NCI-H1417 (cell line): ENCODE results near the gene GAN.
"Not testable (repeated sequence)": the region's sequence is repeated elsewhere in the genome, so short reads cannot be mapped to it uniquely, and the experiment has no call there.

Experiments used
- DNase-seq, 3 experiments: peaks; one replicate each; lab custom pipeline; 2025; lab: John Stamatoyannopoulos, UW

GAN gene

DNA sequence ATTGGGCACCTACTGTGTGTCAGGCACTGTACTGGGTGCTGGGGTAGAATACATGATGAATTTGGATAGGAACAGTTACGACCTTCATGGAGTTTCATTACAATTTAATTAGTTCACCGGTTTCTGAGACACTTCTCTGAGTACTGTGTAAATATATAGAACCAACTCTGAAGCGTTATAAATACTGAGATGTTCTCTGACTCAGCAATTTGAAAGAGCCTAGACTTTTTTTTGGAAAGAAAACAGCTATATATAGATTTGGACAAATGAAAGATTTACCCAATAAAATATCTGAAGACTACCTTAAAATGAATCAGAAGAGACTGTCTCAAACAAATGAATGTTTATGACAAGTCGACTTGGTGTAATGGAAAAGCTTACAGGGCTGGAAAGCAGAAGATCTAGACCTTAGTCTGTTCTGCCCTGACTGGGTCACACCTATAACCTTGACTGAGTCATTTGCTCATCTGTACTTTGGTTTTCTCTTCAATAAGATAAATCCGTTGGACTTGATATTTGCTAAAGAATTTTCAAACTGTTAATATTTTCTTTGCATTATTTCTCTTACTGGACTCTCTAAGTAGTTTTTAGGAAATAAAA is 4.6 kb upstream of the GAN start:
- no peak for DNase-seq

DNA sequence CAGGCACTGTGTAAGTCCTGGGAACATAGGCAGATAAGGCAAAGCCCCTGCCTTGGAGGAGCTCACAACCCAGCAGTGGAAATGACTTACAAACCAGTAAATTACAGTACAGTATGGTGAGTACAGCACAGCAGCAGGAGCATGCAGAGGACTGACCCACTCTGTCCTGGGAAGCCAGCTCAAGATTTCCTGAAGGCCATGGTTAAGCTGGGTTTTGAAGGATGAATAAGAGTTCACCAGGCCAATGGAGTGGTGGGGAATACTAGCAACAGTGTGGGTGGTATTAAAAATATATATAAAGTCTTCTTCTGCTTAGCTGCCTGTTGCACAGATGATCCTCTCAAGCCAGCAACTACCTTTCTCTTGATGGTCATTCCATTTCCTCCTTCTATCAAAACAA is 3.0 kb upstream of the GAN start:
- DNase-seq, result no peak

DNA sequence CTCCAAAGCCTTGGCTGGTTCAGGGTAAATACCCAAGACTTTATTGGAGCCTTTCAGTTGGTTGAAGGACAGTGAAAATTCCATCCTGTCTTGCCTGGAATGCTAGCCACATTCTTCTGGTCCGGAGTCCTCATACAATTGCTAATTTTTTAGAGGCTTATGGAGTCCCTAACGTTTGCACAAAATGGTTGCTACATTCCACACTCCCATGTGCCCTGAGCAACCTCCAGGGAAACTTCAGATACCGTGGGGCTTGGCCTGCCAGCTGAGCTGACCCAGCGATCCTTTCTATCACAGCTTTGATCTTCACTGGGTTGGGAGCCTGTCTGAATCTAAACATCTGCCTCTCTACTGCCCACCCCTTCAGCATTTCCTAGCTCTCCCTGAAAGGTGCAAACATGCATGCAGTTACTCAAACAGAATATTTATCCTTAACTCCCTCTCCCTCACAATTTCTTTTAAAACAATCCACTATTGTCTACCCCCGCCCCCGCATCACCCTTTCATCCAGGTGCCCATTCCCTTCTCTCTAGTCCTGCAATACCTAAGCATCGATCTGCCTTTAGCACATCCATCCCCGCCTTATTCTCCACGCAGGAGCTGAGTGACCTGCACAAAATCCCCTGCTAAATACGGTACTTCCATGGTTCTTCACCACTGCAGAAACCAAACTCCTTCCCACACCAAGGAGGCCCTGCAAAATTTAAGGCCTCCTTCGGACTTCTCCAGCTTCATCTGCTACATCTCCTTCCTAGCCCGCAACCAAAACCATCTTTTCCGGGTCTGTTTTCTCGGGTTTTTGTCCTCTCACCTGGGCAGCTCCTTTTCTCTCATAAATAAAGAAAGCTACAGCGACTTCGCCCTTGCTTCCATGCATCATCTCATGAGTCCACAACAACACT is 810 bp upstream of the GAN start:
- DNase-seq, result peak in 1 of 3 experiments; percentile 35

DNA sequence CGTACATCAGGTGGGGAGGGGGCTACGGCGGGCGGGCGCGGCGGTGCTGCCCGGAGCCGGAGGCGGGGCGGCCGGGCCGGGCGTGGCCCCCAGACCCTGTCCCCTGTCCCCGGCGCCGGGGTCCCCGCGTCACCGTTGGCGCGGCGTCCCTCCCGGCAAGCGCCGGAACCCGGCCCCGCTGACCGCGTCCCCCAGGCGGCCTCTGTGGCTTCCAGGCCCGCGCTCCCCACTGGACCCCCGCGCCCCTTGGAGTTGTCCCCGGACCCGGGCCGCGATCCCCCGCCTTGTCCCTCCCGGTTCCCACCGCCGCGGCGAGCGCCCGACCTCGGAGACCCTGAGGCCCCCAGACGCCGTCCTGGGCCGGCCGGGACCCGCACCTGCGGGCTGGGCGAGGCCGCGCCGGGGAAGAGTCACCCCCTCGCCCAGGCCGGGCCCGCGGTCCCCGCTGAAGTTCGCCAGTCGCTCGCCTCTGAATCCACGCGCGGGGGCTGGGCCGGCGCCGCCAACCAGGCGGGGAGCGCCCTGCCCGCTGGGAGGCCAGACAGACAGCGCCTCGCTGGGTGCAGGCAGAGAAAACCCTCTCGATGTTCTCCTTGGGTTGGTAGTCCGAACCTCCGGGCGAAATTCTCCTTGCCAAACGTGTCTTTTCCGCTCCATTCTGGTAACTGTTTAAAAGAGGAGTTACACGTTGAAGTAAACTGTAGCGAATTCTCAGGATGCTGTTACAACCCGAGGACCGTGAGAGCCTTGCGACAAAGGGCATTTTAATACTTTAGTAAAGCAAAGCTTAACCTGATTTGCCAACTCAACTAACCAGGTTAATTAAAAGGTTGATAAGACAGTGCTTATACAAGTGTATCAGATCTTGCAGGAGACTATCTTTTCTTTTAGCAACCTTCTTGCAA is 761 bp downstream of the GAN start:
- peak in 2 of 3 experiments; percentile 57 for DNase-seq

DNA sequence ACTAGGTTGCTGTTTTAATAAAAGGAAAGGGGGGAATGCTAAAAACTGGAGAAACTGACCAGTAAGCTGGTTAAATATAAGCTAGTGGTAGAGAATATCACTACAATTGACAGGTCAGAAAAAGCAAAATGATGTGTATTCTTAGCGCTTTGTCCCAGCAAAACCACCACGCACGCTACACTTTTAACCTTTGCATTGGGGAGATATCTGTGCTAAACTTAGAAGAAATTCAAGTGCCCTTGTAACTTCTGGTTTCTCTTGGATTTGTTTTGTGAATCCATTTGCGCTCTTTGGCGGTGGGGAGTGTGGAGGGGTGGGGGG is 1.4 kb downstream of the GAN start:
- no peak for DNase-seq

DNA sequence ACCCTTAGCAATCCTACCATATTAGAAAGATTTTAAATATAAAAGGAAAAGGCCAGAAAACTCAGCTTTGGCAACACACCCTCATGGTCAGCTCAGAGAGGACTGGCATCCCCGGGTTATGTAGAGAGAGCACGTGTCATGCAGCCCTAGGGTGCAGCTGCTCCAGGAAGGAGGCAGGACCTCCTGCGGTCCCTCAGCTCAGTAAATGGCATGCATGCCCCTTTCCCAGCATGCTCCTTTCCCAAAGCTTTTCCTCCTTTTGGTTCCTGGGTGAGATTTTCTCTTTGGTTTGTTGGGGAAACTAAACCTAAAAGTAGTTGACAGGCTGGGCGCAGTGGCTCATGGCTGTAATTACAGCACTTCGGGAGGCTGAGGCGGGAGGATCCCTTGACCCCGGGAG is 3.9 kb downstream of the GAN start:
- peak in 1 of 3 experiments; percentile 3 for DNase-seq

DNA sequence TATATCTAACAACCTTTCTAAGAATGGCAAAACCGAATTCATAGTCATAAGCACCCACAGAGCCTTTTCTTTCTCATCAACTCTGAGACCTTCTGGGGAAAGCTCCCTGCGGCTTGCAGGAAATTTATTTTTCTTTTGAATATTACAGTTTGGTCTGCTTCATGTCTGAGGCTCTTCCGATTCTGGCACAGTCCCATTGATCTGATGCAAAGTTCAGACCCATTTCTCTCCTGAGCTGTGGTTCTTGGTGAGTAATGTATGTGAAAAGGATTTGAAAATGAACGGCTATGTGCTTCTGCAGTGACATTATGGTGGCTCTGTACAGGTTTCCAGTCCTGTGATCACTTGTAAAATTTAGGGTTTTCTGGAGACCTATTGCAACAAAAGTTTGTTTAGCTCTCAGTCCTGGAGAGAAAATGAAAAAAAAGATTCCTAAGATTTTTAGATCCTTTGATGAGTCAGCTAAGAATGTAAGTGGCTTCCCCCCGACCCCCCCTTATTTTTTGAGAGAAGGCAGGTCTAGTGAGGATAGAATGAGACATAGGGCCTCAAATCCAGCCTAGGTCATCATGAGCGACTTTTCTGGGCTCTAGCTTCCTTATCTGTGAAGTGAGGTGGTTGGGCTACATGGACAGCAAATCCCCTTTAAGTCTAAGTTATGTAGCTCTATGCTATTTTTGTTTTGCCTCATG is 4.6 kb downstream of the GAN start:
- DNase-seq, result no peak

DNA sequence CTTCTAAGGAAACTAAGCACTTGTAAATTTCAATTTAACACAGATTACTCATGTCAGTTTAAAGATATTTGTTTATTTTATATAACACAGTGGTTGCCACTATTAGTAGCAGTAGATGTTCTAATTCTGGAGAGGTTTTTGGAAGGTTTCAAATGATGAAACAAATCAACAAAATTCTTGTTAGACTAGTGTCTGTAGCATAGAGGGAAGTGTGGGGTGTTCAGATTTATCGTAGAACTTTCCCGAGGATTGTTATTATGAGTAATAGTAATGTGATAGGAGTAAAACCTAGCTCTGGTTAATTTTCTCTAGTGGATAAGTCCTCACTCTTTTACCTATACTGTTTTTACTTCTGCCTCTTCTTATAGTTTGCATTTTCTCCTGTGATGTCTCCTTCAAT is 6.3 kb downstream of the GAN start:
- no peak for DNase-seq

DNA sequence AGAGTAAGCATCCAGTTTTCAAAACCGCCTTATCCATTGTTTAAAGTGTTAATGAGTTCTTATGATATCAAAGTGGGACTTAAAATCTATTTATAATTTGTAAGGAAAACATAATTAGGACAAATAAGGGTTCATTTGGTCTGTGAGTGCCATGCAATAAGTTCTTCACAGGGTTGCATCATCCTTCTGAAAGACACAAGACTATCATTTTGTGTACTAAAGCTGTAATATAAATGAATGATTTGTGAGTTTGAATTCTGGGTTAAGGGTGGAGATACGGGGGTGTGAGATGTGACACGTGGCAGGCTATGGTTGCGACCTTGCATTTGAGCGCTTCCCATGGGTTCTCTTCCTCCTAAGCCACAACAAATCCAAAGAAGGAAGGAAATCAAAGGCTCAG is 6.8 kb downstream of the GAN start:
- no peak for DNase-seq

DNA sequence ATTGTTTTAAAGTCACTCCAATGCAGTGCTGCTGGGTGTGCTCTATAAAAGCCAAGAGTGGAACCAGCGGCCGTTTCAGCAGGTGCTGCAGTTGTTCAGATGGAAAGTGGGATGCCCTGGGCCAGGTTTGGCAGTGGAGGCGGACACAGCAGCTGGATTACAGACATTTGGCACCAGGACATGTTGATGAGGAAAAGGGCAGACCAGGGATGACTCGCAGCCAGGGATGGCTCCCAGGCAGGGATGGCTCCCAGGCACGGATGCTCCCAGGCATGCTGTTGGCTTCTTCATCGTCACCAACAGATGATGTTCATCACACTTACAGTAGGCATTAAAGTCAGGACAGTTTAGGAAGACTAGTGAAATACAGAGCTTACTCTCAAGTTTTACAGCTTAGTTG is 10.0 kb downstream of the GAN start:
- DNase-seq, result no peak

DNA sequence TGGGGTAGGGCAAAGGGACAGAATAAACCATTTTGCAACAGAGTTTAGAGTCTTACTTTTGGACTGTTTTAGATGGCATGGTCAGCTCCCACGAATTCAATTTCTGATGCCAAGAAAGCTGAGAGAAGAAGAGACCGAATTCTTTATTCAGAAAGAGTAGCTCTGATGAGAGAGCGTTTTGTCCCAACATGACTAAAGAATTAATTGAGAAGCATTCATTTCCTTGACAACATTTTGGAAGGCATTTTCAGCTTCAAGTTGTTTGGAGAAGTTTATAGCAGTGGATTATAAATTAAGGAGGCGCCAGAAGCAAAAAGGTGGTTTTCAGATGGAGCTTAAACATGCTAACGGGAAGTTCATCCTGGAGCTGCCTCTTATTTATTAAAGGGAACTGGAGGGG is 12.2 kb downstream of the GAN start:
- no peak for DNase-seq

DNA sequence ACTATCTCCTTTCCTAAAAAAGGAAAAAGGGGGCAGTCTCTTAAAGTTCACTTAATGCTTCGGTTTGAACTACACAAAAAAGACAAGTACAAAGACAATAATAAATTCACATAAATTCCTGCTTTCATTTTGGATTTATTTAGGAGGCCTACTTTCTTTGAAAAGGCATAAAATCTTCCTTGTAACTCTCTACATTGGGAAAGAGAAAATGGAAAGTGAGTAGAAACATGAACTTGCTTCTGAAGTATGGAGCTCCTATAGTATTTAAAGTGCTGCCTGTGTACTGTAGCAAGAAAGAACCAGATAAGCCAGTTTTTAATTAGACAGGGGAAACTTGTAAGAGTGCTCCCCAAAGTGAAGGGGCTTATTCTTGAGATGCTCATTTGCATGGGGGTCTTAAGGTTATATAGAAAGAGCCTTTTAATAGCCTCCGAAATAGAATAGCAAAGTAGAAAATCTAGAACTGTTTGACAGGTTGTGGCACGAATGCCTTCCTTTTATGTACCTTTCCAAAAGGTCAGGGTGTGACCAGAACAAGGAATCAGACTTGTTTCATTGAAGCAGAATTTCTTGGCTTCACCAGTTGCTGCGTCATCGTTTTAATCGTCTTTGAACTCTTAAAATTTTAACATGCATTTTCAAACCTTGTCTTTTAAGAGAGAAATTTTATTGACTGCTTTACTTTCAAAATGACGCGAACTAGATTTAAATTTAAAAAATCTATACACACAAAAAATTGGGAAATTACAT is 12.9 kb downstream of the GAN start:
- DNase-seq, result no peak

DNA sequence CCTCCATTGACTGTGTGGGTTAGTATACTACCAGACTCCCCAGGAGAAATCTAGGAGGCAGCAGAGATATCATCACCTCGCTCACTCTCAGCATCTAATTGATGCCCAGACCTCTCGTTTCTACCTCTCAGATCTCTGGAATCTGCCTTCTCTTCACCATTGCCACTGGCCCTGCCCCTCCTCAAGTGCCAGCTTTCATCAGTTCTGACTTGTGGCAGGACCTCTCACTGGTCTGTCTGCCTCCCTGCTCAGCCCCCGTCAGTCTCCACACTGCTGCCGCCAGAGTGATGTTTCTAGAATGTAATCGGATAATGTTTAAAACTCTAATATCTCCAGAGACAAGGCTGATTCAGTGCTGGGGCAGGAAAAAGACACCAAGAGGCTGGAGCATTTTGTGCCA is 15.2 kb downstream of the GAN start:
- no peak for DNase-seq

DNA sequence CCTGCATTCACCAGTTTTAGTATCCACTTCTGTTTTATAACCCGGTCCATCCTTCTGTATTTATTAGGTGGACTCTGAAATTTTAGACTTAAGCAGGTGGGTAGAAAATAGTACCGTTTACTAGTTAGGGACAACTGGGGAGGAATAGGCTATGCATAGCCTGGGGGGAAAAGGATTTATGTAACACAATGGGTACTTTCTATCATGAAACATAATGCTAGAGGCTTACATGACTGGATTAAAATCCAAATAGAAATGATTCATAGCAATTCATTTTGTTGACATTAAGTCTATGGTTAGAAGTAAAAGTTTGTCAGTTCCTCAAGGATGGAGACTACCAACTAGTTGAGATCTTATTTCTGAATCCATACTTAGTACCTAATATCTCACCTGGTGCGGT is 18.6 kb downstream of the GAN start:
- no peak for DNase-seq

DNA sequence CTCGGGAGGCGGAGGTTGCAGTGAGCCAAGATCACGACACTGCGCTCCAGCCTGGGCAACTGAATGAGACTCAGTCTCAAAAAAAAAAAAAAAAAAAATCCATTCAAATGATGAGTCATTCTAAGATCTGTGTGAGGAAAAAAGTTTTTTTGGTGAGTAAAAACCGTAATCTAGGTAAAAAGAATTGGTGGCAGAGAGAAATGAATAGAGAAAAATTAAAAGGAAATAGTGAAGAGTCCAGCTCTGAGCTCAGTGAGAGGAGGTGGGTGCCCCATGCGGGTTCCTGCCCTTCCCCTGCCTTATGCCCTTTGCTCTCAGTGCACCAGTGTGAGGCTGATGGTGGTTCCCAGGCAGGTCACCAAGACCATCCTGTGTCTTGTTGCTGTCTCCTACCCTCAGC is 20.9 kb downstream of the GAN start:
- no peak for DNase-seq

DNA sequence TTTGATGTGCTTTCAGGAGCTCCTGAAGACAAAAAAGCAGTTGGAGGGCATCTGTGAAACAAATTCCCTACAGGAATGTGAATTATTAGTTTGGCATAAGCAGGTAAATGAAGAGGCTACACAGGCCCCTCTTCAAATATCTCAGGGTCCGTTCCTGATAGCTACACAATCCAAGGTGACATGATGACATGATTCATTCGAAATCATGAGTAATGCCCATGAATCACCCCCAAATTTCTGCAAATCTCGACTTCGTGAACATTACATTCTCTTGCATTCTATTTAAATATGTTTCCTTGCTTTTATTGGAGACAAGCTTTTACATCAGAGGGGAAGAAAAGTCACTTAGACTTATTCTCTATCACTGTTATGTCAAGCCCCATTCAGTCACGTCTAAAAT is 22.3 kb downstream of the GAN start:
- no peak for DNase-seq

DNA sequence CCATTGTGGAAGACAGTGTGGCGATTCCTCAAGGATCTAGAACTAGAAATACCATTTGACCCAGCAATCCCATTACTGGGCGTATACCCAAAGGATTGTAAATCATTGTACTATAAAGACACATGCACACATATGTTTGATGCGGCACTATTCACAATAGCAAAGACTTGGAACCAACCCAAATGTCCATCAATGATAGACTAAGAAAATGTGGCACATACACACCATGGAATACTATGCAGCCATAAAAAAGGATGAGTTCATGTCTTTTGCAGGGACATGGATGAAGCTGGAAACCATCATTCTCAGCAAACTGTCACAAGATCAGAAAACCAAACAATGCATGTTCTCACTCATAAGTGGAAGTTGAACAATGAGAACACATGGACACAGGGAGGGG is 30.4 kb downstream of the GAN start:
- DNase-seq, result not testable (repeated sequence)

DNA sequence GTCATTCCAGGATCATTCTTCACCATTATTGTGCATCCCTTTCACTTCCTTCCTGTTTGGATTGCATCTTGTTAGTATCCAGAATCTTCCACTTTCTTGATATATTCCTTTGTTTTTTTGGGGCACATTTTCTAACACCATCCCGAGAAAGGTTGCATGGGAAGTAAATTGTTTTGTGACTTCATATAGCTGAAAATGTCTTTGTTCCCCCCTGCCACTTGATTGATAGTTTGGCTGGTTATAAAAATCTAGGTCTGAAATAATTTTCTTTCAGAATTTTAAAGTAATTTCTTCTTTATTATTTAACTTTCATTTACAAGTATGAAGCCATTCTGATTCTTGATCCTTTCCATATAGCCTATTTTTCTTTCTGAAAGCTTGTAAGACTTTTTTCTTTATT is 32.7 kb downstream of the GAN start:
- DNase-seq, result no peak

DNA sequence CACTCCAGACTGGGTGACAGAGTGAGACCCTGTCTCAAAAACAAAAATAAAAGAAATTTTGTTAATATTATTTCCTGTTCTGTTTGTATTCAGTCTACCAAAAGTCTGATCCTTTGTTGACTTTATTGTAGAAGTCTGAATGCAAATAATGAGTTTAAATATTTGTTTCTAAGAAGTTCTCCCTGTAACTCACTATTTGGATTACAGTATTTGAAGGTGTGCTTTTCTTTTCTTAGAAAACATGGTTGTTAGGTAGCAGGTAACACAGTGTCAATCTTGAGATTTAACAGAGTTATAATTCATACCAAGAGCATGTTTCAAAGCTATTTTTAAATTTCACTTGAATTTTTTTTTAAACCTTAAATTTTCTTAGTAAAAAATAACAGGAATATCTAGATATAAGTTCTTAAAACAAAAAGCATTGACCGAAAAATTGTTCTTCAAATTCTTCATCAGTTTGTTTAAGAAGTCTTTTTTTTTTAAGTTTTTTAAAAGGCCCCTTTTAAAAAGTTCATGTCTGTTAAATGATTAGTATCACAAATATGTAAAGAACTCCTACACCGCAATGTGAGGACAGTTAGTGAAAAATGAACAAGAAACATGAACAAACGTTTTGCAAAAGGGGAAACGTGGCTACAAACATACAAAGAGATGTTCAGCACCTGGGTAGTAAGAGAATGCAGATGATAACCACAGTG is 35.0 kb downstream of the GAN start:
- DNase-seq, result no peak

DNA sequence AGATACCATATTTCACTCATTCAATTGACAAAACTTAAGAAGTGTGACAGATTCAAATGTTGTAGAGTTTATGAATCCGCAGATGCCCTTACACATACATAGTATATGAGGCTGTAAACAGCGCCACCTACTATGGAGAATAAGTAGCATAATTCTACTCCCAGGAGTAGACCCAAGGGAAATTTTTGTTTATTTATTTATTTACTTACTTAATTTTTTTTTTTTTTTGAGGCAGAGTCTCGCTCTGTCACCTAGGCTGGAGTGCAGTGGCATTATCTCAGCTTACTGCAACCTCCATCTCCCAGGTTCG is 35.5 kb downstream of the GAN start:
- DNase-seq, result no peak

DNA sequence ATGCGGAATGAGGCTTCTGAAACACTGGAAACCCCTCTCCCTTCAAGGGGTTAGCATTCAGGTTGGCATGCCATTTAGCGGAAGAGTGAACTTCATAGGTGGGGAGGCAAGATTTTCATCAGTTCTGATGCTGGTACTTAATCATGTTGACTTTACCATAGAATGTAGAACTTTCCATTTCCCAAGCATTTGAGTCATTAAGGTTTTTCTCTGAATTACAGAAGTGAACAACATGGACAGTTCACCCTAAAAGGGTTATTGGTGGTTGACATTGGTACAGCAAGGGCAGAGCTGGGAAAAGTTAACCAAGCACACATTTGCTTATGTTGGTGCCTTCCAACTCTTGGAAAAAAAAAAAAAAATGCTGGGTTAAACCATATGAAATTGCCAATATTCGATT is 39.1 kb downstream of the GAN start:
- no peak for DNase-seq
